HG02798 (cell line): ENCODE measurements around the gene DLGAP4.
A peak's percentile ranks its signal among the peaks of the same experiment; 100 is the strongest.

Experiments used
- ATAC-seq: cut with Tn5 transposase; IDR thresholded peaks from one replicate; pipeline ENCODE4 v1.9.1; 2021; ENCODE audit warnings: mild to moderate bottlenecking; ENCODE audit not compliant: unreplicated experiment, poor library complexity

The DLGAP4 gene

DNA sequence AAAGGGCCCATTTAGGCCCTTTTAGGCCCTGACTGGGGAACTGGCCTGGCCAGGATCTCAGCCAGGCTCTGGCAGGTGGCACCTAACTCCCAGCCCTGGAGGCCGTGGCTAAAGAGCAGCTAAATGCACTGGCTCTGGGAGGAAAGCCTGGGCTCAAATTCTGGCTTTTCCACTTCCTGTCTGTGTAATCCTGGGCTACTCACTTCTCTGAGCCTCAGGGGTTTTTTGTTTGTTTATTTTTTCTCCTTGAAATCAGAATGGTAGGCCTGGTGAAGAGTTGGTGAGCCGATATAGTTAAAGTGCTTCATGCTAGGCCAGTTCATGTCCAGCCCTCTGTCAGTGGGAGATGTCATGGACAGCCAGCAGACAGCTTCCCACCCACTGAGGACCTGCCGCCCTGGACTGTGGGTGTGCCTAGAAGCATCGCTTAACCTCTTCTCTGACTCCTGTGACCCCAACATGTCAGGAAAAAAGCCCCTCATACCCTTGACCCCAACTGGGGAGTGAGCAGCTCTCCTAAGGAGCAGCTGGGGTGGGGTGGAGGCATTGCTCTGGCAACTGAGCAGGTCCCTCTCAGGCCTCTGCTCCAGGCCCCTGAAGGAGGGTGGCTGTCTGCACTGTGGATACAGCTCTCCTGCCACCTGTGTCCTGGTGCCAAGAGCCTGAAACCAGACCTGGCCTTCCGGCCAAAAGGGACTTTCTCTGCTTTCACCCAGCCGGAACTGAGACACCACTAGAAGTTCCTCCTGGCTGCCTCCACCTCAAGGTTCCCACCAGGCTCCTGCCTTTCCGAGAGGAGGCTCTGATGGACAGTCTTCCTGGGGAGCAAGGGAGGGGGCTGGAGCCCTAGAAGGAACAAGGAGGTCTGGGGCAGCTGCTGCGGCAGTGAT is 178.0 kb downstream of the DLGAP4 start:
- no peak for ATAC-seq

DNA sequence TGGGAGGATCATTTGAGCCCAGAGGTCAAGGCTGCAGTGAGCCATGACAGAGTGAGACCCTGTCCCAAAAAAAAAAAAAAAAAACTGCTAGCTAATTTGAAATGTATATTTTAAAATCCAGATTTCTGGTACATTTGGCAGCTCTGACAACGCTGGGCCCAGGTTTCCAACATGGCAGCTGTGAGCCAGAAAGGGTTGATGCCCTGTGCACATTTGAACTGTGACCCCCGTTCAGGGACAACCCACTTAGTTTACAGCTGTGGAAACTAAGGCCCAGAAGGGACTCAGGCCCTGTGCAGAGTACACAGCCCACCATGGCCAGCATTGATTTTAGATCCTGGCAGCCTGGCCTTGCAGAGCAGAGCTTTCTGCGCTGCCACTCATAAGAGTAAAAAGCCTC is 179.1 kb downstream of the DLGAP4 start:
- no peak for ATAC-seq

DNA sequence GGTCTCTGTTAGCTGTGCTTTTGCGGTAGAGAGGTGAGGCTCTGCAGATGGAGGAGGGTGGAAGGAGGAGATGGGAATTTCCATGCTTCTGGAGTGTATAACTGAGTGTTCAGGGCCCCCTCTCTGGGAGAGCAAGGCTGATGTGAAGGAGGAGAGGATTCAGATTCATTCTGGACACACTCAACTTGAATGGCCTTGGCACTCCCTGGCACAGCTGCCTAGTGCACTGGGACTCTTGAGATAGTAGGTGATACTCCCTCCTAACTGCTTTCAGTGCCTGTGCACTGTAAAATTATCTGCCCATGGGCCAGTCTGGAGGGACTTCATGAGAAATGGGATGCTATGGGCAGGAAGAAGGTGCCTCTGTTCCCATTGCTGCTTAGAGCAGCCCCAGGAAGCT is 180.9 kb downstream of the DLGAP4 start:
- ATAC-seq = no peak

DNA sequence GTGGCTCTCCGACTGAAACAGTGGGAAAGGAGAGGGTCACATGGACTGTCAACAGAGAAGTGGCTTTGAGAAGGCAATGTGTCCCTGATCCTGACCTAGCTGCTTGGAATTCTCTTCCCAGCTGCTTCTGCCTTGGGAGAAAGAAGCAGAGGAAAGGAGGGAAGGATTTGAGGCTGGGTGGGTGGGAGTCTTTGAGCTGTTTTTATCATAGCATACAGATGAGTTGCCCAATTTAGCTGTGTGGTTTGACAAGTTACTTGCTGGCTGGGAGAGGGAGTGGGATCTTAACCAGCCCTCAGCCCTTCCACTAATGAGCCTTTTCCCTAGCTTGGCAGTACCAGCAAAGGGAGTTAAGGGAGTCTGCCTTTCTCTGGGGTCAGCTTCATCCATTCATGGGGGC is 184.1 kb downstream of the DLGAP4 start:
- ATAC-seq = no peak

DNA sequence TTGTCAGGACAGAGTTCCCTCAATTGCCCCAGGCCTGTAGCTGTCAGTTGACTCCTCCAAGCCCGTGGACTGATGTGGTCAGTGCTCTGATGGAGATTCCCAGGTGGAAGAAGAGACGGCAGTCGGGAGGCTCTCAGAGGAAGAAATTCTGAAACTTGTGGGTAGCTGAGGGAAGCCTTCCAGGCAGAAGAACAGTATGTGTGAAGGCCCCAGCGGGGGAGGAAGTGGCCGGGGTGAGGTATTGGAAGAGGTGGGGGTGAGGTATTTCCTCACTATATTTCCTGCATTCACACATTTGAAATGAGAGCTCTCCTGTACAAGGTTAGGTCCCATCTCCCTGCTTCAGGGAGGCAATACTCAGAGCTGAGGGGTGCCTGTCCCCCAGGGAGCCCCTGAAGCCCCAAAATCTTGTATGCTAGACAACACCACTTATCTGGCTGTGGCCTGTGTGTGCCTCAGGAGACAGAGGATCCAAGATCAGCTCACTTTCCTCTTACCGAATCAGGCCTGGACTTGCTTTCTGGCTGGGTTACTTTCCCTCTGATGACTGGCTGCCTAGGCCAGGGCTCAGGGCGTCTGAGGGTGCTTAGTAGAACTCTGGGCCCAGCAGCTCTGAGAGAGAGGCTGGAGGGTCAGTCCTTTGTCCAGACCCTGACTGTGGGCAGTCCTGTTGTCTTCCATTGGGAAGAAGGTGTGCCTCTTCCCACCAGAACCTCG is 185.9 kb downstream of the DLGAP4 start:
- peak; percentile 43 for ATAC-seq

DNA sequence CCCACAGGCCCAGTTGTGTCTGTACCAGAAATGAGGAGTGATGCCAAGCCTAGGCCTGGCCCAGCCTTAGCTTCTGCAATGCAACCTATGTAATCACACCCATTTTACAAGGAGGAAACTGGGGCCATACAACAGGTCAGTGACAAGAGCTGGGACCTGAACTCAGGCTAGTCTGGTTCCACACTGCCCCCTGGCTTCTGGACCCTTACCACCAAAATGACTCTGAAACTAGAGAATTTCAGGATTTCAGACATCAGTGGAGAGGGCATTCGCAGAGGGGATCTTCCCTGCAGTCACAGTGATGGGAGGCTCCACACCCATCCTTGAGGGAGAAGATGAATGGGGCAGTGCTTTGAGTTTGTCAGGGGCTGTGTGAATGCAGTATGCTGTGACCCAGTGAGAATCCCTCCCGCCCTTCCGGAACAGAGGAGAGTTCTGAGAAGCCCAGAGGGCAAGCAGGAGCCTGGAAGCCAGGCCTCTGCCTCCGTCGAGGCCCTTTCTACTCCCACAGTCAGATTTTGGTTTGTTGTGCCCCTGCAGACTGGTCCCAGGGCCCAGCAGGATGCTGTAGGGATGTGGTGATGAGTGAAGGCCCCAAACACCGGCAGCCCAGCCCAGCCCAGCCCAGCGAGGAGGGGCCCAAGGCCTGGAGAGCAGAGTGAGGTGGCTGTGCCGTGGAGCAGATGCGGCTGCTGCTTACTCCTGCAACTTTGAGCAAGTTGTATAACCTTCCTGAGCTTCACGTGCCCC is 187.1 kb downstream of the DLGAP4 start:
- no peak for ATAC-seq

DNA sequence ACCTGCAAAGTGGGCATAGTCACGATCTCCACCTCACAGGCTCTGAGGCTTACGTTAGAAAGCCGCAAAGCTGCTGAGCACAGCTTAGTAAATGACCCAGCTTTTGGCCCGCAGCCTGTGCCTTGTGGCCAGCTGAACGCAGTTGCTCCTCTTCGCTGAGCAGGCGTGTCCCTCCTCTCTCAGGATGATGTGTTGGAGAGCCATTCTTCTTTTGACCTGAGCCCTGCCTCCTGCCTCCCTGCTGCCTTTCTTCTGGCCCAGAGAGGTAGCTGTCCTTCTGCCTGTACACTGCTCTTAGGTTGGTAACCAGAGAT is 187.6 kb downstream of the DLGAP4 start:
- no peak for ATAC-seq

DNA sequence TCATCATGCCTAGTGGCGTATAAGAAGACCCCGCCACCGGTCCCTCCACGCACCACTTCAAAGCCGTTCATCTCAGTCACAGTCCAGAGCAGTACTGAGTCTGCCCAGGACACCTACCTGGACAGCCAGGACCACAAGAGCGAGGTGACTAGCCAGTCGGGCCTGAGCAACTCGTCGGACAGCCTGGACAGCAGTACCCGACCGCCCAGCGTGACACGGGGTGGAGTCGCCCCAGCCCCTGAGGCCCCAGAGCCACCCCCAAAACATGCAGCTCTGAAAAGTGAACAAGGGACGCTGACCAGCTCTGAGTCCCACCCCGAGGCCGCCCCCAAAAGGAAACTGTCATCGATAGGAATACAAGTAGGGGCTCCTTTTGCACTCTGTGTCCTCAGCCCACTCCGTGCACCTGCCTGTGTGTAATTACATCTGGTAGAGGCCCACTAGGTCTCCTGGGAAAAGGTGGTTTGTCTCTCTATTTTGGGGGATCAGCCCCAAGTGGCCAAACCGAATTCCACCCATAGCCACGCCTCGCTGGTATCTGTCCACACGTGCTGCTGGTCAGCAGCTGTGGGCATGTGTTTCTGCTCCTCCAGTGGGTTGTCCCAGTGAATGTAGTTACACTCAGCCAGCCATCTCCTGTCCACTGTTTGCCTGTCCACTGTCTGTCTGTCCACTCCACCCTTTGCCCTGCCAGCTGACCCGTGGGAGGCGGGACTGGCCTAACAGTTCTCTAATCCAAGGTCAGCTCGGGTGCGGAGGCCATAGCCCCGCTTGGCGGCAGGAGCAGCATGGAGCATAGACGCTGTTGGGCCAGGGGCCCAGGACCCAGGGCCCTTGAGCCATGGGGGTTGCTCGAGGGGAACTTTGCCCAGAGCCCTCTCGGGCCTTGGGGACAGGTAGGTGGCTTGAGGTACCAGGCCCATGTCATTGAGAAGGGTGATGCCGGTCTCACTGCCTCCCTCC is 190.8 kb downstream of the DLGAP4 start:
- no peak for ATAC-seq

DNA sequence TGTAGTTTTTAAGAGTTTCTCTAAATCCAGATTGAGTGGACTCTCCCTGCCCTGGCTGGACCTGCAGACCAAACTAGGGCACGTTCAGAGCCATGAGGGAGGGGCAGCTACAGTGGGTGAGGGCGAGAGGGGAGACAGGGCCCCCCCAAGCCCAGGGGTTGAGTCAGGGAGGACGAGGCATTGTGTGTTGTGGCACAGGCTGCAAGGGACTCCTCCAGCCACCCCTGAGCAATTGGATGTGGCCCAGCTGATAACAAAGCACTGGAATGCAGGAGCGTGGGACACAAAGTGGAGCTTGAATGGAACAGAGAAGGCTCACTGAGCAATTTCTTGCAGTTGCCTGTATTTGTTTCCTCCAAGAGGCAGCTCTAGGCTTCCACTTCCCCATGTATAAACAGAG is 191.7 kb downstream of the DLGAP4 start:
- no peak for ATAC-seq

DNA sequence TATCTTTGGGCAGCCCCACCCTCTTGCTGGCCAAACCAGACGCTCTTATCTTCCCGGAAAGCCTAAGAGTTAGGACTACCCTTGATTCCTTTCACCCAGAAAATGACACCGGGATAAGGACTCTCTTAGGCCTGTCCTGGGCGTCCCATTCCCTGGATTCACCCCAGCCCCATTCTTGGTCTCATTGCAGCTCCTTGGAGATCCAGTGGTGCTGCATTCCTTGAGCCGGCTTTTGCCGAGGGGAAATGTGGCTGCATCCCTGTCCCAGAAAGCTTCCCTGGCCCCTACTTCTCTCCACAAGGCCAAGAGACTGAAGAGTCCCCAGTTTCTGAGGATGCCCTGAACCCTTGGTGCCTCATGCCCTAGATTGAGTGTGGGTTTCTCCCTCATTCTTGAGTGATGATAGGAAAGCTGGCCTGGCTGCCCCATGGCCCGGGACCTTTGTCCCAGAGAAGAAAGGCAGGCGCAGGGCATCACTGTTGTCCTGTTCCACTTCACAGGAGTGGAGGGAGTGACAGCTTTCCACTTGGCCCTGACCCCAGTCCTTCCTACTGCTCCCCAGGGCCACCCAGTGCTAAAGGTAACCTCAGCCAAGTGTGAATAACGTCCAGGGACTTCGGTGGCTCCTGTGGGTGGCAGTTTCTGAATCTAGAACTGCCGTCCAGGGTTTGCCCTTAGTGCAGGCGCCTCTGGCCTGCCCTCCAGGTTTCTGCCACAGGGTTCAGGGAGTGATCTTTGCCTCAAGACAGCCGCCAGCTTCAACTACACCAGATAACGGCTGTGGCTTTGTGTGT is 192.4 kb downstream of the DLGAP4 start:
- ATAC-seq = no peak

DNA sequence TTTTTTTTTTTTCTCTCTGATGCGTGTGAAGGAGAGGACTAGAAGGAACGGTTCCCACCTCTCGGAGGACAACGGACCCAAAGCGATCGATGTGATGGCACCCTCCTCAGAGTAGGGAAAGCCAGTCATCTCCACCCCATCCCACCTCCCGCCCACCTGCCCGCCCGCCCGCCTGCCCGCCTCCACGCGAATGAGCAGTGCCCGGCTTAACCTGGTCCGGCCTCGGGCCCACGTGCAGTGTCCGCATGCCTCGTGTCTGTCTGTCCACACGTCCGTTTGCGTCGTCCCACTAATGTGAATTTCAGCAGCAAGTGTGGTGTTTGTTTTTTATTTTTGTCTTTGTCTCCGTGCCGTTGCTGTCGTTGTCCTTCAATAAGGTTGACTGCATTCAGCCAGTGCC is 193.1 kb downstream of the DLGAP4 start:
- ATAC-seq = no peak

DNA sequence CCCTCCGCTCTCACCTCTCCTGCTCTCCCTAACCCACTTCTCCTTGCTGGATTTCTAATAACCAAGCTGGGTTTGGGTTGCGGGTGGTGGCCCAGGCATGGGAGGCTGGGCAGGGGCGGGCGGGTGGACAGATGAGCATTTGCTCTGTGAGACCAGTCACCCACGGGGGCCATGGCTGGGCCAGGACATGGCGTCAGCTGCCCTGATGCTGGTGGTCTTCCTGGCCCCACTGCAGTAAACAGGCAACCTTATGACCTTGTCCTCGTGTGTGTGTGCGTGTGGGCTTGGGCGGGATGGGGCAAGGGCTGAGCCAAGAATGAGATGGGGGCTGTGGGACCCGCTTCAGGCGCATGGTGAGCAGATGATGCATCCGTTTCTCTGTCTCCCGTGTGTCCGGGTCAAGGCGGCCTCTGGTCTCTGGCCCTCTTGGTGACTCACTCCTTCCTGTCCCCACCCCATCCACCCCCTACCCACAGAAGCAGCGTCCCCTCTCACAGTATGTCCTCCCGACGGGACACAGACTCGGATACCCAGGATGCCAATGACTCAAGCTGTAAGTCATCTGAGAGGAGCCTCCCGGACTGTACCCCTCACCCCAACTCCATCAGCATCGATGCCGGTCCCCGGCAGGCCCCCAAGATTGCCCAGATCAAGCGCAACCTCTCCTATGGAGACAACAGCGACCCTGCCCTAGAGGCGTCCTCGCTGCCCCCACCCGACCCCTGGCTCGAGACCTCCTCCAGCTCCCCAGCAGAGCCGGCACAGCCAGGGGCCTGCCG is 193.8 kb downstream of the DLGAP4 start:
- ATAC-seq = no peak

DNA sequence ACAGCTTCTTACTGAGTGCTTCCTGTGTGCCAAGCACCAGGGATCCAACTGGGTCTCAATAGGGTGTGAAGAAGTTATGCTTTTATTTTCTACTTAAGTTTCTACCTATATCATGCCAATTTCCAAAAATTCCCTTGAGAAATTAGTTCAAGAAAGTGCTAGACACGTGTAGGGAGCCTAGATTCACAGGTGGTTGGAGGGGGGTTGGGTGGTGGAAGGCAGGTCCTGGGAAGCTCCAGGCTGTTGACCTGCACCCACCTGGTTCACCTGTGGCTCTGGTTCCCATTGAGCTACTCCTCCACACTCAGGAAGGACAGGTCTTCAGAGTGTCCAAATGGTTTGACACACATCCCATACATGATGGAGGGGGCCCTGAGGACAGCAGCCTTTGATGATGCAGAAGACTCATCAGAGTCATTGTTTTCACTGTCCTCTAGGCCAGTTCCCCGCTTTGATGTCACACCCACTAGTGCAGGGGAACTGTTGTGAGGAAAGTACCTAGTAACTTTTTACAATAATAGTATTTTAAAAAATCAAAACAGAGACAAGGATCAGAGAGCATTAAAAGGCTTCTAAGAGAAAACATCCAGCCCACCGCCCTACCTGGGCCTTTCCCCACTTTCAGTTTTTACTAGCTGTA is 195.3 kb downstream of the DLGAP4 start:
- no peak for ATAC-seq

DNA sequence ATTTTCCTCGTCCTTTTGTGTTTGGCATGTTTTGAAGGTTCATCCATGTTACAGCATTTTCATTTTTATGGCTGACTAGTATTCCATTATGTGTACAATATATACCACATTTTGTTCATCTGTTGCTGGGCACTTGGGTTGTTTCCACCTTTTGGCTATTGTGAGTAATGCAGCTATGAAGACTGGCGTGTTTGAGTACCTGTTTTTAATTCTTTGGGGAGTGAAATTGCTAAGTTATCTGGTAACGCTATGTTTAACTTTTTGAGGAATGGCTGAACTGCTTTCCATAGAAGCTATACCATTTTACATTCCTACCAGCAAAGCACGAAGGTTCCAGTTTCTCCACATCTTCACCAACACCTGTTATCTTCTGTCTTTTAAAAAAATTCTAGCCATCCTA is 198.2 kb downstream of the DLGAP4 start:
- no peak for ATAC-seq

DNA sequence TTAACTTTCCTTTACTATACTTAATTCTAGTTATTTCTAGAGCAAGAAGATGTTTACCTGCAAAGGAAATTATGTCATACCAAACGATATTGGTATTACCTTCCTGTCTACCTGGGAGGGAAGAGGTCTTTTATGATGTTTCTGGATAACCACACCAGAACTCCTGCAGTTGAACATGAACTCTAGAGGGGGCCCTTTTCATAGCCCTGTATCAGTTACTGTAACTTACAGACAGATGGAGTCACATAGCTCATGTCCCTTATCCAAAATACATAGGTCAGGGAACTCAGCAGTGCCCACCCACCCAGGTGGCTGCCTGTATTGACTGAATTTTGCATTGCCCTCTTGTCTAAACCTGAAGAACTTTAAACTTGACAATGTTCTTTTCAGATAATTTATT is 200.1 kb downstream of the DLGAP4 start:
- ATAC-seq = no peak

DNA sequence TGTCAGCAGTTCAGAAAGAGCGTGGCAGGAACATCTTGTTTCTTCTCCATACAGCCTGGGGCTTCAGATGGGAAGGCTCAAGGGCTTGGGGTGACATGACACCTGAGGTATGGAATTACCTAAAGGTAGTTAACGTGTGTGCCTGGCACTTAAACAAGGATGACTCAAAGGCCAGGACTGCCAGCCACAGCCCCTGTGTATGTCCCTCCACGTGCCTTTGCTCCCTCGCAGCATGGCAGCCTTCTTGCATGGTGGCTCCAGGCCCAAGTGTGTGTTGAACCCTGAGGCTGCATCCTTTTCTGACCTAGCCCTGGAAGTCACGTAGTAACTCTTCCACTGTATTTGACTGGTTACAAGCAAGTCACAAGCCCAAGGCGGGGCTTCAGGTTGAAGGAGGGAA is 201.6 kb downstream of the DLGAP4 start:
- ATAC-seq = no peak

DNA sequence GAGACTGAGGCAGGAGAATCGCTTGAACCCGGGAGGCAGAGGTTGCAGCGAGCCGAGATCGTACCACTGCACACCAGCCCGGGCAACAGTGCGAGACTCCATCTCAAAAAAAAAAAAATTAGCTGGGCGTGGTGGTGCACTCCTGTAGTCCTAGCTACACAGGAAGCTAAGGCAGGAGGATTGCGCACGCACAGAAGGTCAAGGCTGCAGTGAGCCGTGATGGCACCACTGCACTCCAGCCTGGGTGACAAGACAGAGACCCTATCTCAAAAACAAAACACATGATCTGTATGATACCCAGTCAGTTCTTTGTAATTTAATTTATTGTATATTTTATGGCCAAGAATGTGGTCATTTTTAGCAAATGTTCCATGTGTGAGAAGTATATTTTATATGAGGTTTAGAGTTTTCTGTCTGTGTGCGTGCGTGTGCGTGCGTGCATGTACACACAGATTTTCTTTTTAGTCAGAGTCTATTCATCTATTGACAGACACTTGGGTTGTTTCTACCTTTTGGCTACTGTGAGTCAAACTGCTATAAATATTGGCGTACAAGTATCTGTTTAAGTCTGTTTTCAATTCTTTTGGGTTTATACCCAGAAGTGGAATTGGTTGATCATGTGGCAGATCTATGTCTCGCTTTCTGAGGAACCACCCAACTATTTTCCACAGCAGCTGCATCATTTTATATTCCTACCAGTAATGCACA is 213.0 kb downstream of the DLGAP4 start:
- ATAC-seq = no peak

DNA sequence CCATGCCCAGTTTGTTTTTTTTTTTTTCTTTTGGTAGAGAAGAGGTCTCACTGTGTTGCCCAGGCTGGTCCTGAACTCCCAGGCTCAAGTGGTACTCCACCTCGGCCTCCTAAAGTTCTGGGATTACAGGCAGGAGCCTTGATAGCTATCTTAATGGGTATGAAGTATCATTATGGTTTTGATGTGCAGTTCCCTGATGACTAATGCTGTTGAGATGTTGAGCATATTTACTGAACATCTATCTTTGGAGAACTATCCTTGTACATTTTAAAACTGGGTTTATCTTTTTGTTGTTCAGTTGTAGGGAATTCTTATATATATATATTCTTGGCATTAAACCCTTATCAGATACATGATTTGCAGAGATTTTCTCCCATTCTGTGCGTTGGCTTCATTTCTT is 213.8 kb downstream of the DLGAP4 start:
- ATAC-seq = no peak
